ENCODE data around the gene UBAC2.

The UBAC2 gene

DNA sequence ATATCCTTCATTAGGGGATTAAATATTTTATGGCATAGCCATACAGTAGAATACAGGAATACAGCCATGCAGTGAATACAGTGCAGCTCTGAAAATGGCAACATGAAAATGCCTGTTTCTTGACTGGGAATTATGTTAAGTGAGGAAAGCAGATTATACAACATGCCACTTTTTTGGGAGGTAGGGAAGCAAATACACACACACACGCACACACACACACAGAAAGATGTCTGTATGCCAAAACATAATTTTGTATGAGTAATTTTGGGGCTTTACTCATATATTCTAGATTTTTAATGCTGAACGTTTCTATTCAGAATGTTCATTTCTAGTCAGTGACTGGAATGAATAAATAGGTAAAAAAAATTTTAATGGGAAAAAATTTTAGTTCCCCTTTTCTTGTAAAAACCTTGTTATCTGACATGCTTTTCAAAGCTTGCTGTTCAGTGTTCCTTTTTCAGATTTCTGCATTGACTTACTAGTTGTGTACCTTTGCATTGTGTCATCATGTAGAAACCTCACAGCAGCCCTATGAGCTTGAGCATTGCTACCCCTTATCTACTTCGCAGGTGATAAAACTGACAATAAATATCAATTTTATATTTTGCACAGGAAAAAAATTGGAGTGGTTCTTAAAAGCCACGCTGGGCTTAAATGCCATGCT is 98.7 kb downstream of the UBAC2 start:
- H3K27ac ChIP-seq (ENCODE audit: low read length): no peak overlapping the region
- H3K4me1 ChIP-seq (ENCODE audit: control insufficient read depth in 1 of 2, insufficient read depth in 2 of 2, low read length in 2 of 2): peaks cover 8 to 11% of the 10 kb centered on the region in 2 donors
- peaks cover 7 to 11% of the 10 kb centered on the region in 2 donors for H3K36me3 ChIP-seq (ENCODE audit: control insufficient read depth in 1 of 2, insufficient read depth in 2 of 2, low read length in 2 of 2)
- H3K4me3 ChIP-seq (ENCODE audit: low read depth in 1 of 2, low read length in 2 of 2): no peak overlapping the region
- H3K9me3 ChIP-seq (ENCODE audit: control insufficient read depth in 1 of 2, low read length in 2 of 2): no peaks in the 10 kb centered on the region
- no peaks in the 10 kb centered on the region for H3K27me3 ChIP-seq (ENCODE audit: low read depth, low read length)

DNA sequence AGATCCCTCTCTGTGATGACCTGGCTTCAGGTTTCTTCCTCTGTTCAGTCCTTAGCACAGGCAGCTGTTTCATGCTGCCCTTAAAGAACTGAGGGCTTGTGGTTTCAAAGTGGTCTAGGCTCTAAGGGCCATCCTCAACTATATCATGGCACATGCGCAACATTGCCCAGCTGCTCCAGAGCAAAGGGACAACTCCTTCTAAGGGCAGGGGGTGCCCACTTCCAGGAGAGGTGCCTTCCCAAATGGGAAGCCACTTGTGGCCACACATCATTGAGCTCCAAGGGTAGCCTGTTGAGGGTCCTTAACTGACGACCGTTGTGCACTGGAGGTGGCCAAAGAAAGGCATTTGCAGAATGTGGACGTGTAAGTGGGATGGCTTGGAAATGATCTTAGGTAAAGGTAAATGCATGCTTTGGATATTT is 99.3 kb downstream of the UBAC2 start:
- Histone ChIP-seq H3K4me3 (ENCODE audit: low read depth in 1 of 2, low read length in 2 of 2) (no peak overlapping the region), H3K9me3 (ENCODE audit: control insufficient read depth in 1 of 2, low read length in 2 of 2) (no peaks in the 10 kb centered on the region), H3K27me3 (ENCODE audit: low read depth, low read length) (no peaks in the 10 kb centered on the region), H3K27ac (ENCODE audit: low read length) (no peak overlapping the region), H3K4me1 (ENCODE audit: control insufficient read depth in 1 of 2, insufficient read depth in 2 of 2, low read length in 2 of 2) (peaks cover 7 to 8% of the 10 kb centered on the region in 2 donors), H3K36me3 (ENCODE audit: control insufficient read depth in 1 of 2, insufficient read depth in 2 of 2, low read length in 2 of 2) (peaks cover 7 to 10% of the 10 kb centered on the region in 2 donors)

DNA sequence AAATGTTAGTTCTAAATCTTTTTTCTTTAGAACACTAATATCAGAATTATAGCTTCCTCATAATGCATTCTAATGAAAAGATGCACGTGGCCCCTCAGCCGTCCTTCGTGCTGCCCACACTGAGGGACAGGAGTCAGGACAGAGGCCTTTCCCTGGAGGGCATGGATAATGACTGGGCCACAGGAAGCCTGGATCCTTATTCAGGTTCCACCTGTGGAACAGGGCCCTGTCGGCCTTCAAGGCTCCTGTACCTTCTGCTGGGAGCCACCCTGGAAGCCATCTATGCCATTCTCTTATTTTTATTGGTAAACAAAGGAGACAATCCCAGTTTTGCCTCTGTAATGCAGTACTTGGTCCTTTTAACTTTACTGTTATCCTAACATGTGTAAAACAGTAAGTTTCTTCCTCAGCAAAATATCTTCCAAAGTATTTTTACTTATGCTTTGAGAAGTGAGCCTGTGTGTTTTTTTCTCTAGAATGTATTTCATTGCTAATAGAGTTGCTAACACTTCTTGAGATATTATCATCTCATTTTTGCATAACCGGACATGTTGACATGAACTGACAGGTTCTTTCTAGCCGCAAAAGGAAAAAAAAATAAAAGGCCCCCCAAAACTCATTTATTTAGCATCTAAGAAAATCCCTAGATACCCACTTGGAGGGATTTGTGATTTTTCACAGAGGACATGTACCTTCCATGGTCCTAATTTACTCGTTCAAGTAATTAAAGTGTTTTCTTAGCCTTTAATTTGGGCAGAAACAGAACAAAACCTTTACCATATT is 100.6 kb downstream of the UBAC2 start:
- H3K27me3 ChIP-seq (ENCODE audit: low read depth, low read length): no peaks in the 10 kb centered on the region
- no peaks in the 10 kb centered on the region for H3K4me1 ChIP-seq (ENCODE audit: control insufficient read depth in 1 of 2, insufficient read depth in 2 of 2, low read length in 2 of 2)
- H3K4me3 ChIP-seq (ENCODE audit: low read depth in 1 of 2, low read length in 2 of 2): no peak overlapping the region
- H3K27ac ChIP-seq (ENCODE audit: low read length): peak overlapping the region; percentile 41
- no peaks in the 10 kb centered on the region for H3K36me3 ChIP-seq (ENCODE audit: control insufficient read depth in 1 of 2, insufficient read depth in 2 of 2, low read length in 2 of 2)
- no peaks in the 10 kb centered on the region for H3K9me3 ChIP-seq (ENCODE audit: control insufficient read depth in 1 of 2, low read length in 2 of 2)

DNA sequence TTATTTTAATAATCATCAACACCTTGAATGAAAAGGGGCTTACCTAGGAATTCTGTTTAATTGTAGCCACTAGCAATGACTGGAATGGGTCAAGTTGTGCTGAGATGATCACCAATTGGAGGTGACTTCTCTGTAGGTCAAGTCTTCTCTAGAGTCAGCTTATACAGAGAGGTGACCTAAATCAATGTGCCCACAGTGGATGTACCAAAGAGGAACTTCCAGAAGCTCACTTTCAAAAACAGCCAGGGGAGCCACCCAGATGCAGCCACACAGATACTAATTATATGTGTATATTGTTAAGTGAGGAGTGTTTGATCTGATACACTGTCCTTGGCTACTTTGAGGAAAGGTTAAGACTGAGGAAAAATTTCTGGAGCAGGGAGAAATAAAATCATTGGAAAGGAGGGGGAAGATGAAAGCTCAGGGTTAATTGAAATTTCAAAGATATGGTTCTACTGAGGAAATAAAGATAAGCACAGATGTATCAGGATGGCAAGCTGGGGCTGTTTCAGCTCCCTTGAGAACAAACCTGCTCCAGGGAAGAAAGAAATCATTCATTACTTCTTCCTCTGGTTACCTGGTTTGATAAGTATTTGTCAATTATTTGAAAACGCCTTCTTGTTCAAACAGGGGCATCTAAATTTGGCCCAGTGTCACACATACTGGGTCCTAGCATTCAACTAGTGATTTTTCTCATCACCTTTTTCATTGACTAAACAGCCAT is 101.4 kb downstream of the UBAC2 start:
- Histone ChIP-seq H3K27ac (ENCODE audit: low read length) (peak overlapping the region; percentile 41), H3K36me3 (ENCODE audit: control insufficient read depth in 1 of 2, insufficient read depth in 2 of 2, low read length in 2 of 2) (no peaks in the 10 kb centered on the region), H3K27me3 (ENCODE audit: low read depth, low read length) (no peaks in the 10 kb centered on the region), H3K4me1 (ENCODE audit: control insufficient read depth in 1 of 2, insufficient read depth in 2 of 2, low read length in 2 of 2) (no peaks in the 10 kb centered on the region), H3K9me3 (ENCODE audit: control insufficient read depth in 1 of 2, low read length in 2 of 2) (no peaks in the 10 kb centered on the region), H3K4me3 (ENCODE audit: low read depth in 1 of 2, low read length in 2 of 2) (no peak overlapping the region)

DNA sequence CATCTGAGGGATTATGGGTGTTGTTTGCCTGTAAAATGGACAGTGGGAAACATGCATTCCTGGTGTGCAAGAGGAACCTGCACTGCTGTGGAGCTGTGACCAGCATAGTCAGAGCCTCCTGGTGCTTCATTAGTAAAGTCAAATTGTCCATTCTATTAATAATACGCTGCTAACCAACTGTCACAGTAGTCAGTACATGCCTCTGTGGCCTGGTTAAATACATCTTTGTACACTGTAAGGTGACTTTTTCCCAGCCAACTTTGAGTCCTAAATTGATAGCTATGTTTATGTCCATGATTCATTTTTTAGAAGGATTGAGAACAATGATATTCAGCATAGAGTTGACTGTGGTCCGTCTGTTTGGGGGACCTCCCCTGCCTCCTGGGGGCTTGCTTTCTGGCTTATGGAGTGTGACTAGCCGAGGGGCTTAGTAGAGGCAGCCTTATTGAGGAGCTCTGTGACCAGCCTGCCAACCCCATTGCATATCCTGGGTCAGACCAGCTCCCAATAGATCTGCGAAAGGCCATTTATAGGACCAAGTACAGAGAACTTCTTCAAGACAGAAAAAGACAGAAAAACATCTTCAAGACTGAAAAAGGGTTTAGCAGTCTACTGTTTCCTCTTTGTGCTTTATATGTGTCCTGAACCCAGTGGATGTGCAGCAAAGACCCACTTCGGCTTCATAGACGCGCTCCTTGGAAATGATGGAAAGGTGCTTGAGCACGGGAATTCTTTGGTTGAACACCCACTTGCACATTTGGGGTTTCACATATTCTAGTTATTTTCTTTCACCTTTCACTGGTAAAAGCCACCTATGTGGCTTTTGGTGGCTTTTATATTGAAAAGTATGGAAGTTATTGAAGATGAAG is 102.2 kb downstream of the UBAC2 start:
- peak overlapping the region in 1 of 2 donors; percentile 7 for H3K4me3 ChIP-seq (ENCODE audit: low read depth in 1 of 2, low read length in 2 of 2)
- H3K27ac ChIP-seq (ENCODE audit: low read length): peak overlapping the region; percentile 90
- no peaks in the 10 kb centered on the region for H3K4me1 ChIP-seq (ENCODE audit: control insufficient read depth in 1 of 2, insufficient read depth in 2 of 2, low read length in 2 of 2)
- H3K27me3 ChIP-seq (ENCODE audit: low read depth, low read length): no peaks in the 10 kb centered on the region
- H3K9me3 ChIP-seq (ENCODE audit: control insufficient read depth in 1 of 2, low read length in 2 of 2): no peaks in the 10 kb centered on the region
- no peaks in the 10 kb centered on the region for H3K36me3 ChIP-seq (ENCODE audit: control insufficient read depth in 1 of 2, insufficient read depth in 2 of 2, low read length in 2 of 2)

DNA sequence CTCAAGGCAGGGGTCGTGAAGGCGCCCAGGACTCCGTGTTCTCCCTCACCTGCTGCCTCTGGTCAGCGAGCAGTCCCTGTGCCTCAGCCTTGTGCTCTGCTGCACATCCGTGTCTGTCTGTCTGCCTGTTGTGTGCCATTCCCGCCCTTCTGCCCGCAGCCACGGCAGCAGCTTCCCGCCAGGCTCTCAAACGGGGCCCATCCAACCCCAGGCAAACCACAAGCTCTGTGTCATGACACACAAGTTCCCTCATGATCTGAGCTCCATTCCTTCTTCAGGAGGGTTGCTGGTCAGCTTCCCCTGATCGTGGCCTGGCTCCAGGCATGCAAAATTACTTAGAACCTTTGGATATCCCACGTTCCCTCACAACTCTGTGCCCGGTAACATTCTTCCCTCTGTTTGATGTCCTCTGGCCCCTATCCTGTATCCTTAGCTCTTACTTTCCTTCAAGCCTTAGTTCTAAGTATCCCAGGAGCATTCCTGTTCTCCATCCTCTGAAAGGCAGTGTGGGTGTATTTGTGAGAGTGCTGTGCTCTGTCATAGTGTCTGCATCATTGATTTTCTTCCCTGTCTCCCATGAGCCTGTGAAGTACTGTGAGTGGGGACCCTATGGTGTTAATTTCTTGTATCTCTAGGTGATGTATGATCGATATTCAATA is 103.3 kb downstream of the UBAC2 start:
- H3K27me3 ChIP-seq (ENCODE audit: low read depth, low read length): no peaks in the 10 kb centered on the region
- no peaks in the 10 kb centered on the region for H3K9me3 ChIP-seq (ENCODE audit: control insufficient read depth in 1 of 2, low read length in 2 of 2)
- H3K4me3 ChIP-seq (ENCODE audit: low read depth in 1 of 2, low read length in 2 of 2): peak overlapping the region in 1 of 2 donors; percentile 7
- peak overlapping the region; percentile 90 for H3K27ac ChIP-seq (ENCODE audit: low read length)
- H3K4me1 ChIP-seq (ENCODE audit: control insufficient read depth in 1 of 2, insufficient read depth in 2 of 2, low read length in 2 of 2): no peaks in the 10 kb centered on the region
- H3K36me3 ChIP-seq (ENCODE audit: control insufficient read depth in 1 of 2, insufficient read depth in 2 of 2, low read length in 2 of 2): no peaks in the 10 kb centered on the region

DNA sequence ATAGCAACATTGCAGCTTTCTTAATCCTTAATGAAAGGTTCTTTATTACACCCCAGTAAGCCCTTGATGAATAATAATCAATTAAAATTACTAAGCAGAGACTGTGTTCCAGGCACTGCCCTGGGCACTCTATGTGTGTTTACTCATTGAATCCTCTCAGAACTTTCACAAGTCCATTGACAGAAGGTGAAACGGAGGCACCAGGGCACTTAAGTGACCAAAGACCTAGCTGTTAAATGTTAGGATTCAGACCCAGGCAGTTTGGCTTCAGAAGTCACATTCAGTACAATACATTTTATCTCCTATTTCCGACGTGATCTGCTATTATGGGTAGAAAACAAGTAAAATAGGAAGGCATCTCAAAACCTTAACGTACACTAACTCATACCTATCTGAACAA is 103.9 kb downstream of the UBAC2 start:
- Histone ChIP-seq H3K36me3 (ENCODE audit: control insufficient read depth in 1 of 2, insufficient read depth in 2 of 2, low read length in 2 of 2) (no peaks in the 10 kb centered on the region), H3K4me3 (ENCODE audit: low read depth in 1 of 2, low read length in 2 of 2) (peak overlapping the region in 1 of 2 donors; percentile 7), H3K9me3 (ENCODE audit: control insufficient read depth in 1 of 2, low read length in 2 of 2) (no peaks in the 10 kb centered on the region), H3K4me1 (ENCODE audit: control insufficient read depth in 1 of 2, insufficient read depth in 2 of 2, low read length in 2 of 2) (no peaks in the 10 kb centered on the region), H3K27ac (ENCODE audit: low read length) (peak overlapping the region; percentile 90), H3K27me3 (ENCODE audit: low read depth, low read length) (no peaks in the 10 kb centered on the region)

DNA sequence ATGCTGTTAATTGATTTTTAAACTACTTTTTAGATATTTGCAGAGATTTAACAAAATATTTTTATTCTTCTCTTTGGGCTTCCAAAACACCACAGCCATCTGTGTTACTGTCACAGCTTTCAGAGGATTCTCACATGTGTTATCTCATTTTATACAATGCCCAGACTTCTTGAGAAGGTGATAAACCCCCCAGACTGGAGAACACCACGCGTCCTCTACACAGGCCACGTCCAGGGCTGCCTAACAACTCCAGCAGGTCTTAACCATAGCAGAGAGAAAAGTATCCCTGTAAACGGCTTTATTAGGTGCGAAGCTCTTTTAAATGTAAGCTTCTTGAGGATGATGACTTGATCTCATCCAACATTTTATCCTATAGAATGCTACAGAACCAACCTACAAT is 104.5 kb downstream of the UBAC2 start:
- Histone ChIP-seq H3K4me3 (ENCODE audit: low read depth in 1 of 2, low read length in 2 of 2) (peak overlapping the region in 1 of 2 donors; percentile 54), H3K4me1 (ENCODE audit: control insufficient read depth in 1 of 2, insufficient read depth in 2 of 2, low read length in 2 of 2) (peaks cover 4% of the 10 kb centered on the region in 2 donors), H3K27ac (ENCODE audit: low read length) (peak overlapping the region; percentile 90)

DNA sequence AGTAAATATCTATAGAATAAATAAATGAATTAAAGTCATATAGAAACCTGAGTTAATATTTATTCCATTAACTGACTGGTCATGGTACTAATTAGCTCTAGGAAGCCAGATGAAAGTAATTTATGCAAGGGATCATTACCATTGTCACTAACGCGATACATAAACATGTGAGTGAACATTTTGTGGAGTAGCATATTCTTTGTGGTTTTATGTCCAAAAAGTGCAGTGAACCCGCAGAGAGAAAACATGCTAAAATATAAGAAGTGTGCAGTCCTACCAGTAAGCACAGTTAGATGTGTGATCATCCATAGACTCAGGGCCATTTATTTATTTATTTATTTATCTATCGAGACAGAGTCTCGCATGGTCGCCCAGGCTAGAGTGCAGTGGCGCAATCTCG is 104.9 kb downstream of the UBAC2 start:
- H3K9me3 ChIP-seq (ENCODE audit: control insufficient read depth in 1 of 2, low read length in 2 of 2): no peaks in the 10 kb centered on the region
- H3K27ac ChIP-seq (ENCODE audit: low read length): peak overlapping the region; percentile 90
- H3K36me3 ChIP-seq (ENCODE audit: control insufficient read depth in 1 of 2, insufficient read depth in 2 of 2, low read length in 2 of 2): no peaks in the 10 kb centered on the region
- peak overlapping the region; percentile 30 to 54 for H3K4me3 ChIP-seq (ENCODE audit: low read depth in 1 of 2, low read length in 2 of 2)
- no peaks in the 10 kb centered on the region for H3K27me3 ChIP-seq (ENCODE audit: low read depth, low read length)
- peaks cover 6 to 8% of the 10 kb centered on the region in 2 donors for H3K4me1 ChIP-seq (ENCODE audit: control insufficient read depth in 1 of 2, insufficient read depth in 2 of 2, low read length in 2 of 2)

More for the DNA sequence above, 104.5 kb downstream of the UBAC2 start:
- no peaks in the 10 kb centered on the region for H3K9me3 ChIP-seq (ENCODE audit: control insufficient read depth in 1 of 2, low read length in 2 of 2)
- no peaks in the 10 kb centered on the region for H3K27me3 ChIP-seq (ENCODE audit: low read depth, low read length)
- no peaks in the 10 kb centered on the region for H3K36me3 ChIP-seq (ENCODE audit: control insufficient read depth in 1 of 2, insufficient read depth in 2 of 2, low read length in 2 of 2)

DNA sequence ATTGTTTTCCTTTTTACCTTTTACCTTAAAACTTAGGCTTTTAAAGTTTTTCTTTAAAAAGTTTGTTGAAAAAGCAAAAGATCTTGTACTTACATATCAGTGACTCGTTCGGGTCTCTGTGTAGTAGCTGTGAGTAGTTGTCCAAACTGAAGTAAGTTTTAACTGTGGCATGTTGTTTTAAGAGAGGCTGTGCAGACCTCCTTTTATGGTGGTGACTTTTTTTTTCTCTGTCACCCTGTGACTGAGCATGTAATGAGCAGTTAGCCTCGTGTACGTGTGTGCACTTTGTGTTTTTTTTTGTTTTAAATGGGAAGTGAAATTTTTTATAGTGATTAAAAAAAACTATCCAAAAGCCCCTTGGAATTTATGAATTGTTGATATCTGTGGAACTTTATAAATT is 106.6 kb downstream of the UBAC2 start, which contains the start of gene GPR183:
GPR183 (minus strand) TSS at position 153 of the 400 bp plus-strand sequence. CDS start 11,254 bp downstream, outside the sequence.
- H3K4me3 ChIP-seq (ENCODE audit: low read depth in 1 of 2, low read length in 2 of 2): peak within 1 kb of the TSS; percentile 54 to 57

More for the DNA sequence above, 106.6 kb downstream of the UBAC2 start, which contains the start of gene GPR183:
- Histone ChIP-seq H3K27ac (ENCODE audit: low read length) (peak within 1 kb of the TSS; percentile 90), H3K27me3 (ENCODE audit: low read depth, low read length) (no peaks in the 10 kb centered on the region), H3K36me3 (ENCODE audit: control insufficient read depth in 1 of 2, insufficient read depth in 2 of 2, low read length in 2 of 2) (no peaks in the 10 kb centered on the region), H3K4me1 (ENCODE audit: control insufficient read depth in 1 of 2, insufficient read depth in 2 of 2, low read length in 2 of 2) (peaks cover 6 to 15% of the 10 kb centered on the region in 2 donors), H3K9me3 (ENCODE audit: control insufficient read depth in 1 of 2, low read length in 2 of 2) (no peaks in the 10 kb centered on the region)

All from muscle layer of duodenum (tissue), 2 donors.